GM10248 (cell line): Measurements from ENCODE around the gene C12orf43.

Experiments
- CTCF ChIA-PET: fragments of 300-600 bp; sonication (Branson Sonifier 250); formaldehyde crosslinking; extraction: SDS; loops from one replicate; lab custom pipeline; 2021; ENCODE audit warnings: antibody characterized with exemption; lab: Yijun Ruan, JAX
- POLR2A ChIA-PET: fragments of 350-650 bp; sonication (Branson Sonifier 250); formaldehyde crosslinking; extraction: SDS; loops from one replicate; lab custom pipeline; 2020; ENCODE audit warnings: antibody characterized with exemption; lab: Yijun Ruan, JAX
- DNase-seq: peaks from one replicate; pipeline ENCODE4 v3.0.0; 2012; ENCODE audit errors: extremely low spot score
- CTCF ChIP-seq: IDR thresholded peaks from 2 replicates; pipeline ENCODE4 v1.5.1; 2012; ENCODE audit warnings: mild to moderate bottlenecking, low read depth; ENCODE audit errors: extremely low read depth, missing control alignments, control extremely low read depth

Gene C12orf43

GRCh38 chr12:120977531-120978295 is 38.6 kb downstream of the C12orf43 start:
- TF ChIP-seq CTCF: no peak
- no peak for DNase-seq
- POLR2A ChIA-PET: no interaction called here
- CTCF ChIA-PET: interaction anchor here (0.9 kb wide), 1 partner anchor 82 kb away, joined by 4 read pairs; no protein-coding TSS in a partner anchor

- no peak for DNase-seq
- CTCF ChIA-PET: interaction anchor here (0.7 to 4.3 kb wide), 36 partner anchors 9 to 616 kb away, joined by 3 to 70 read pairs (median 7); partner anchors contain the start of genes POP5, SPPL3 and UNC119B
- no peak for TF ChIP-seq CTCF
- POLR2A ChIA-PET: no interaction called here
Observed at GRCh38 chr12:120972870-120973543, 43.3 kb downstream of the C12orf43 start.

GRCh38 chr12:120971299-120972180 is 44.7 kb downstream of the C12orf43 start:
- TF ChIP-seq CTCF: peak; percentile 73
- ChIA-PET POLR2A (no interaction called here), CTCF (interaction anchor here (0.6 to 4.3 kb wide), 78 partner anchors 8 to 614 kb away, joined by 3 to 70 read pairs (median 4); partner anchors contain the start of genes ACADS, MLEC, POP5 and SPPL3)
- peak; percentile 80 for DNase-seq

- POLR2A ChIA-PET: no interaction called here
- TF ChIP-seq CTCF: no peak
- CTCF ChIA-PET: interaction anchor here (0.7 to 4.3 kb wide), 4 partner anchors 10 to 388 kb away, joined by 3 to 70 read pairs (median 30); partner anchors contain the start of gene POP5
- no peak for DNase-seq
Observed at GRCh38 chr12:120970310-120970709, 46.0 kb downstream of the C12orf43 start.

- ChIA-PET CTCF (interaction anchor here (1.6 kb wide), 1 partner anchor 316 kb away, joined by 5 read pairs; no protein-coding TSS in a partner anchor), POLR2A (no interaction called here)
- DNase-seq: no peak
- no peak for TF ChIP-seq CTCF
Observed at GRCh38 chr12:120965534-120966091, 50.7 kb downstream of the C12orf43 start.
